Heart right ventricle (tissue), 16 donors: Measurements from ENCODE around the gene UBAC2. TPM values are rescaled to one million over a fixed set of nuclear protein-coding genes. Genes with fewer than 3 reads are reported as not detected.

Source experiments
- ATAC-seq, 8 donors: fragments of 200-7000 bp; cut with Tn5 transposase; one replicate each; pipeline ENCODE4 v1.9.1; 2020; ENCODE audit warnings: mild to moderate bottlenecking in 8 of 8, moderate library complexity in 8 of 8, moderate number of reproducible peaks in 1 of 8
- DNase-seq, 2 donors: peaks; one replicate each; pipeline ENCODE4 v3.0.0-alpha.2; 2020
- H3K27ac ChIP-seq, 10 donors: fragments of 200-600 bp; sonication (generic) in 2 of 10; one replicate each; pipeline versions ENCODE4 v1.5.0 to v1.8.0; 2020 to 2022; ENCODE audit warnings: mild to moderate bottlenecking in 3 of 10
- H3K27me3 ChIP-seq, 7 donors: fragments of 200-600 bp; one replicate each; pipeline ENCODE4 v1.8.0; 2021 to 2022; ENCODE audit warnings: mild to moderate bottlenecking in 2 of 7
- H3K36me3 ChIP-seq, 9 donors: fragments of 200-600 bp; sonication (generic) in 1 of 9; one replicate each; pipeline versions ENCODE4 v1.5.0 to v1.8.0; 2020 to 2022; ENCODE audit warnings: mild to moderate bottlenecking in 2 of 9
- H3K4me1 ChIP-seq, 9 donors: fragments of 200-600 bp; sonication (generic) in 1 of 9; one replicate each; pipeline versions ENCODE4 v1.5.0 to v1.8.0; 2020 to 2022; ENCODE audit warnings: mild to moderate bottlenecking in 4 of 9
- H3K4me3 ChIP-seq, 10 donors: fragments of 200-600 bp; sonication (generic) in 2 of 10; one replicate each; pipeline versions ENCODE4 v1.5.0 to v1.8.0; 2020 to 2022; ENCODE audit warnings: mild to moderate bottlenecking in 7 of 10, moderate library complexity in 2 of 10
- H3K9me3 ChIP-seq, 11 donors: fragments of 200-600 bp in 10 of 11; sonication (generic) in 2 of 11; one replicate each; pipeline versions ENCODE4 v1.5.0 to v1.8.0; 2013 to 2022; ENCODE audit warnings: mild to moderate bottlenecking in 2 of 11, control low read depth in 1 of 11, moderate library complexity in 1 of 11
- CTCF ChIP-seq, 9 donors: fragments of 200-600 bp; sonication (generic) in 2 of 9; IDR thresholded peaks; one replicate each; pipeline versions ENCODE4 v1.5.0 to v1.8.0; 2021 to 2022; ENCODE audit warnings: antibody characterized with exemption in 9 of 9, mild to moderate bottlenecking in 5 of 9, moderate library complexity in 1 of 9
- WGBS, 2 donors: extraction: QIAGEN DNeasy Blood & Tissue Kit; methylation state at CpG; one replicate each; pipeline ENCODE4 v1.1.7; 2013; ENCODE audit warnings: inconsistent platforms in 1 of 2; 5-methylcytosine and 5-hydroxymethylcytosine counted together
- intact Hi-C, 10 donors: fragments of 100-400 bp; cut with DNase I; formaldehyde crosslinking; loops; one replicate each; pipeline versions ENCODE4 v1.11.1 to v1.14.2; 2022
- polyA plus RNA-seq, 2 donors: library from polyadenylated mRNA; stranded (reverse); fragments of 200-250 nt; gene quantifications; one replicate each; pipeline ENCODE4 v1.2.3, GENCODE V29; 2013
- total RNA-seq, 10 donors: library from RNA; stranded (reverse); fragmentation: NEBNext Ultra II Directional in 3 of 10; extraction: Animal tissue kit (Norgen Biotek cat#: 25700) in 3 of 10; gene quantifications; one replicate each; pipeline versions ENCODE4 v1.2.1 to v1.2.4, GENCODE V29; 2021 to 2023
- donor health status: Arrhythmogenic right ventricular cardiomyopathy.
- donor health status: ischemic (EF 13 %, LVEDD 7.1; RV severe dilation, severe dysfunction).
- donor health status: healthy with polysubstance abuse.
- donor health status: DM: no; HTN: yes; CAD: no.
- donor health status: DM: no; HTN: no; CAD: no.
- donor health status: ischemic (EF 25% LVEDD 6.9; RV normal size, moderate dysfunction).
- donor health status: ischemic (EF 25% LVEDD 5.7; RV mildly dilated, moderate dysfunction).
- donor health status: healthy.
- donor health status: DM: yes; HTN: yes; CAD: no.
- donor health status: Ischemic cardiomyopathy.
- donor health status: ischemic (EF 35%, LVEDD 5.7; RV mildly dilated, moderate dysfunction).
- donor health status: nonischemic (EF 11% LVEDD 7.7; RV severe dilation, severe dysfunction).
- donor health status: DM: yes; HTN: yes; CAD: no.
- donor health status: PGD.
- donor health status: ischemic (EF 29% LVEDD 5.4; RV normal size, mild dysfunction).
- donor health status: nonischemic (EF 23%, LVEDD 6.1; RV moderate dilation, normal function).

The UBAC2 gene
- total and polyA plus RNA-seq, 12 donors = 31.8 to 60.4 (median 47.0) TPM

DNA sequence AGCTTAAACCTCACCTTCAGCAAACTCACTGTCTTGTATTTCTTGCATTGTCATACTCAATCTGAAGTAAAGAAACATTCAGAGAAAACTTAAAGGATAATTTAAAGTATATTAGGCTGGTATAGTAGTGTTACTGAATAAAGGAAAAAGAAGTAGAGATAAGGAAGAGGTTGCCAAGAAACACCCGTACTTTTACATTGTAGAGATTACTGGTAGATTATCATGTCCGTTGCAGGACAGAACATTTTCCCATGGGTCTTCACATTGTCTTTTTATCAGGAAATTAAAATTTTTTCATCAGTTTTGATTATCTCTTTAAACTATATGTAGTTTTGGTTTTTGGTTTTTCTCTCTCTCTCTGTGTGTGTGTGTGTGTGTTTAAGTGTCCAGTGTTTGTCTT, 126.5 kb downstream of the UBAC2 start:
- intact Hi-C loops = no loop called here
- TF ChIP-seq CTCF (IDR thresholded peaks at IDR 0.05) = no peak
- no peaks in the 10 kb centered on the region for H3K9me3 ChIP-seq
- peaks cover 0 to 51% (median 7%) of the 10 kb centered on the region in 9 donors for H3K36me3 ChIP-seq
- H3K4me1 ChIP-seq = peaks cover 0 to 37% (median 0%) of the 10 kb centered on the region in 9 donors
- DNase-seq (no peak), ATAC-seq (no peak)
- 62 to 71% methylated on average over 2 of the region's 2 CpGs for WGBS, 2 donors
- no peak overlapping the region for H3K27ac ChIP-seq
- no peak overlapping the region for H3K4me3 ChIP-seq
- H3K27me3 ChIP-seq = no peaks in the 10 kb centered on the region

DNA sequence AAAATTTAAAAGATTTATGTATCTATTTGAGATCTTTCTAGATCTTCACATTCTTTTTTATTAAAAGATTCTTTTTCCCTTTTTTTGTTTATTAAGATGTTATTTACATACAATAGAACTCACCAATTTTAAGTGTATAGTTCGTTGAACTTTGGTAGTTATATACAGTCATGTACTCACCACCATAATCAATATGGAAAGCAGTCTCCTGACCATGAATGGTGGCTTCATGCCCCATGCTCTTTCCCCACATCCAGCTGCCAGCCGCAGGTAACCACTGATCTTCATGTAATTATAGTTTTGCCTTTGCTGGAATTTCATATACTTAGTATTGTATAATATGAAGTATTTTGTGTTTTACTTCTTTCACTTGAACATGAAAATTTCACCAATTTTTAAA, 127.1 kb downstream of the UBAC2 start:
- 99% methylated on average over 2 of the region's 2 CpGs for WGBS, 2 donors
- Histone ChIP-seq H3K27ac (no peak overlapping the region), H3K4me3 (no peak overlapping the region), H3K27me3 (no peaks in the 10 kb centered on the region), H3K36me3 (peaks cover 0 to 51% (median 7%) of the 10 kb centered on the region in 9 donors), H3K9me3 (no peaks in the 10 kb centered on the region), H3K4me1 (peaks cover 0 to 37% (median 0%) of the 10 kb centered on the region in 9 donors)
- no peak for TF ChIP-seq CTCF (IDR thresholded peaks at IDR 0.05)
- DNase-seq (no peak), ATAC-seq (no peak)
- intact Hi-C loops = no loop called here

DNA sequence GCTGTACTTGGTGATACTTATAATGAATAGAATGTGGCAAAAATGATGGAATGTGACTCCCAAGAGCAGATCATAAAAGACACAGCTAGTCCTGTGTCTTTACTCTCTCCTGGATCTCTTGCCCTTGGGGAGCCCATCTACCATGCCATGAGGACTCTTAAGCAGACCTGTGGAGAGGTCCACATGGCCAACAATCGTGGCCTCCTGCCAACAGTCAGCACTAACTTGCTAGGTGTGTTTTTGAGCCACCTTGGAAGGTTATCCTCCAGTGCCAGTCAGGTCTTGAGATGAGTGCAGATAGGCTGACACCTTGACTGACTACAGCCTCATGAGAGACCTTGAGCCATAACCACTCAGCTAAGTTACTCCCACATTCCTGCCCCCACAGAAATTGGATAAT, 128.8 kb downstream of the UBAC2 start:
- ATAC-seq (no peak), DNase-seq (no peak)
- peaks cover 0 to 24% (median 0%) of the 10 kb centered on the region in 9 donors for H3K4me1 ChIP-seq
- no peaks in the 10 kb centered on the region for H3K27me3 ChIP-seq
- WGBS, 2 donors = 53 to 94% methylated on average over 1 of the region's 1 CpG
- H3K27ac ChIP-seq = no peak overlapping the region
- intact Hi-C loops = no loop called here
- no peak overlapping the region for H3K4me3 ChIP-seq
- peaks cover 0 to 40% (median 7%) of the 10 kb centered on the region in 9 donors for H3K36me3 ChIP-seq
- TF ChIP-seq CTCF (IDR thresholded peaks at IDR 0.05) = no peak
- H3K9me3 ChIP-seq = no peaks in the 10 kb centered on the region

DNA sequence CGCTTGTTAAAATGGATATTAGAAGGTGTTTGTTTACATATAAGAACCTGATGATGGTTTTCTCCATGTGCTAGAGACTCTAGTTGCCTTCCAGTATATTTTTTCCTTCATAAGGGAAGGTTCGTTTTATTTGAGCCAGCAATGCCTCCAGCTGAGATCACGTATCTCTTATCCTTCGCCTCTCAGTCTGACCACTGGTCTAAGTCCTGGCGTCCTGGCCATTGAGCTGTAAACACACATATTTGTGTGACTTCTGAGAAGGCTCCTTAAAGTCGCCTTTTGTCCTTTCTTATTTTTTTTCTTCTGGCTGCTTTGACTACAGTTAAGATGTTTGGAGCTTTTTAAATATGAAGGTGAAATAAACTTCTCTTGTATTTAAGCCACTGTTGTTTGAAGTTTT, 130.3 kb downstream of the UBAC2 start:
- Histone ChIP-seq H3K27ac (no peak overlapping the region), H3K4me1 (peaks cover 0 to 15% (median 0%) of the 10 kb centered on the region in 9 donors), H3K36me3 (peaks cover 0 to 37% (median 7%) of the 10 kb centered on the region in 9 donors), H3K9me3 (no peaks in the 10 kb centered on the region), H3K27me3 (no peaks in the 10 kb centered on the region), H3K4me3 (no peak overlapping the region)
- ATAC-seq = no peak
- no peak for TF ChIP-seq CTCF (IDR thresholded peaks at IDR 0.05)
- intact Hi-C loops = no loop called here
- WGBS, 2 donors = 64 to 71% methylated on average over 6 of the region's 6 CpGs
- DNase-seq = no peak
